Stomach (tissue), 9 donors: ENCODE results near the gene EIF3J. TPM values are rescaled to one million over a fixed set of nuclear protein-coding genes. Genes with fewer than 3 reads are reported as not detected.
"Not testable (repeated sequence)": the region's sequence is repeated elsewhere in the genome, so short reads cannot be mapped to it uniquely, and the experiment has no call there.

Experiments
- DNase-seq, 2 donors: peaks; one replicate each; pipeline versions ENCODE4 v3.0.0 to v3.0.0-alpha.2; 2013 to 2019
- H3K27ac ChIP-seq, 5 donors: fragments of 200-600 bp in 4 of 5; sonication (generic) in 4 of 5; one replicate each; pipeline ENCODE4 v1.5.1; 2013 to 2019; ENCODE audit warnings: mild to moderate bottlenecking in 1 of 5, moderate library complexity in 1 of 5
- H3K27me3 ChIP-seq, 3 donors: fragments of 200-600 bp; sonication (generic); one replicate each; pipeline ENCODE4 v1.5.1; 2017 to 2019; ENCODE audit warnings: mixed run types in 1 of 3
- H3K36me3 ChIP-seq, 4 donors: fragments of 200-600 bp; sonication (generic); 1 replicate in 3 of 4; 2 replicates in 1 of 4; pipeline ENCODE4 v1.5.1; 2016 to 2019
- H3K4me1 ChIP-seq, 4 donors: fragments of 200-600 bp; sonication (generic); one replicate each; pipeline ENCODE4 v1.5.1; 2016 to 2019
- H3K4me3 ChIP-seq, 4 donors: fragments of 200-600 bp; sonication (generic) in 3 of 4; one replicate each; pipeline ENCODE4 v1.5.1; 2016 to 2019; ENCODE audit warnings: mild to moderate bottlenecking in 1 of 4
- H3K9me3 ChIP-seq, 4 donors: fragments of 200-600 bp; sonication (generic); one replicate each; pipeline ENCODE4 v1.5.1; 2016 to 2019
- EP300 ChIP-seq: sonication (generic); formaldehyde crosslinking; IDR thresholded peaks from one replicate; pipeline ENCODE4 v1.6.1; 2017; ENCODE audit warnings: antibody characterized with exemption
- POLR2A ChIP-seq, 4 donors: fragments of 450-650 bp; IDR thresholded peaks; one replicate each; pipeline ENCODE4 v1.6.1; 2016; ENCODE audit warnings: antibody characterized with exemption in 4 of 4, control low read depth in 2 of 4, mild to moderate bottlenecking in 1 of 4, moderate library complexity in 1 of 4
- POLR2AphosphoS5 ChIP-seq, 3 donors: sonication (generic); formaldehyde crosslinking; IDR thresholded peaks; one replicate each; pipeline ENCODE4 v1.6.1; 2016; ENCODE audit warnings: antibody characterized with exemption in 3 of 3
- WGBS, 5 donors: extraction: QIAGEN DNeasy Blood & Tissue Kit in 3 of 5; methylation state at CpG; one replicate each; pipeline versions ENCODE4 v1.1.5 to v1.1.7; 2013 to 2018; 5-methylcytosine and 5-hydroxymethylcytosine counted together
- intact Hi-C: fragments of 100-400 bp; cut with DNase I; formaldehyde crosslinking; loops from one replicate; pipeline ENCODE4 v1.15.1; 2023; ENCODE audit warnings: low total_unique reads
- polyA plus RNA-seq, 3 donors: library from polyadenylated mRNA; stranded (reverse); fragments of 200-250 nt; gene quantifications; one replicate each; pipeline ENCODE4 v1.2.3, GENCODE V29; 2013
- total RNA-seq, 5 donors: library from RNA; depleted of rRNA; stranded (reverse); fragments of >200 nt; gene quantifications; one replicate each; pipeline versions ENCODE4 v1.1.0 to v1.2.3, GENCODE V29; 2014 to 2016
- TF ChIP-seq, protein P1 (sequence below), 7 experiments: fragments of 450-650 bp in 4 of 7; fragments of 200-600 bp in 3 of 7; sonication (generic) in 3 of 7; IDR thresholded peaks; one replicate each; pipeline ENCODE4 v1.5.1; 2016 to 2019; ENCODE audit warnings: antibody characterized with exemption in 7 of 7, control low read depth in 2 of 7, mild to moderate bottlenecking in 1 of 7
- donor health status: healthy with polysubstance abuse.
- donor health status: Bipolar disorder and iron deficiency.
- donor health status: healthy.

The EIF3J gene
- total and polyA plus RNA-seq, 8 donors, result 41.5 to 100 (median 49.0) TPM

DNA sequence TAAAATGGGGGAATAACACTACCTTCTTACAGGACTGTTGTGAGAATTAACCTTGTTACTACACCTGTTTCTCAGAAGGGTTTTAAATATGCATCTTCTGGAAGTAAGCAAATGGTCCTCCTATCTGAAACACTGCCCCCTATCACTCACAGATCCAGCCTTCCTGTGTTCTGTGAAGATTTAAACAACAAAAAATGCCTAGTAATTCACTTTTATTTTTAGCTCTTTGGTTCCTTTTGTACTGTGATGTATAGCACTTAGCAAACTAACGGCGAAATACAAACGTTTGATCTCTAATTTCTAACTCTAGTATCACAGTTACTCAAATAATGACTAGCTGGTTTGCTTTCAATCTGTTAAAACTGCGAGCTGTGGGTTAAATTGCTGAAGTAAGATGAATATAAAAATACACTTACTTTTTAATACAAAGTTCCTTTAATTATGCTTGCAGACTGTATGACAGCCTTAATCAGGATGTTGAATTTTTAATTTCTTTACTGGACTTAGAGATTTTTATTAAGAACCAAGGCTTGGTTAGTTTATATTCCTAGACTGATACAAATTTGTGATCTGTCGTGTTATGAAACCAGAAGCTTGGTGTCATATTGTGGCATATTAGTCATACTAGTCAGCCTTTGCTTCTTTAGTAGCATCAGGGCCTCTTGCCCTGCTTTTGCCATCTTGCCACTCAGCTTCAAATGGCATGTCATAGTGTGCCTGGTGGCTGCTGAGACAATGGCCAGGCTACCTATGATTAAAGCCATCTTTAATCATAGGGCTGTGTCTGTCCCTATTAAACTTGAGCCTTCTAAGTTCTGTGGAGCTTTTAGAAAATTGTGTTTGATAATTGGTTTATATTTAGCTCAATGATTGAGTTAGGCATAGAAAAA lies 9.2 kb downstream of the EIF3J start:
- H3K27ac ChIP-seq, result peak overlapping the region in 1 of 5 donors; percentile 3

DNA sequence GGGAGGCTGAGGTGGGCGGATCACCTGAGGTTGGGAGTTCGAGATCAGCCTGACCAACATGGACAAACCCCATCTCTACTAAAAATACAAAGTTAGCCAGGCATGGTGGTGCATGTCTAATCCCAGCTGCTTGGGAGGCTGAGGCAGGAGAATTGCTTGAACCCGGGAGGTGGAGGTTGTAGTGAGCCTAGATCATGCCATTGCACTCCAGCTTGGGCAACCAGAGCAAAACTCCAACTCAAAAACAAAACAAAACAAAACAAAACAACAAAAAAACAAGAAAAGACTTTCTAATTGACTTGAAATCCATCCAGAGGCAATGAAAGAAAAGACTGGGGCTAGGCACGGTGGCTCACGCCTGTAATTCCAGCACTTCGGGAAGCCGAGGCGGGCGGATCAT lies 12.2 kb downstream of the EIF3J start:
- intact Hi-C loops, H3K9me3 ChIP-seq, DNase-seq, H3K4me3 ChIP-seq, H3K27ac ChIP-seq, H3K27me3 ChIP-seq: not testable (repeated sequence)
- H3K4me1 ChIP-seq, result peaks cover 8 to 38% (median 25%) of the 10 kb centered on the region in 4 donors
- H3K36me3 ChIP-seq, result peaks cover 14 to 51% (median 36%) of the 10 kb centered on the region in 4 donors
- 95 to 99% (median 98%) methylated on average over 9 of the region's 9 CpGs for WGBS, 5 donors

More for the DNA sequence above, 9.2 kb downstream of the EIF3J start:
- intact Hi-C loops, result no loop called here
- Histone ChIP-seq H3K4me3 (no peak overlapping the region), H3K36me3 (peaks cover 0 to 30% (median 8%) of the 10 kb centered on the region in 4 donors), H3K9me3 (no peaks in the 10 kb centered on the region), H3K27me3 (no peaks in the 10 kb centered on the region), H3K4me1 (peaks cover 18 to 67% (median 49%) of the 10 kb centered on the region in 4 donors)
- WGBS, 5 donors, result 33 to 48% (median 34%) methylated on average over 5 of the region's 5 CpGs
- DNase-seq, result no peak
- TF ChIP-seq POLR2AphosphoS5 (IDR thresholded peaks at IDR 0.05) (peak in 1 of 3 donors; percentile 43), EP300 (no peak)

DNA sequence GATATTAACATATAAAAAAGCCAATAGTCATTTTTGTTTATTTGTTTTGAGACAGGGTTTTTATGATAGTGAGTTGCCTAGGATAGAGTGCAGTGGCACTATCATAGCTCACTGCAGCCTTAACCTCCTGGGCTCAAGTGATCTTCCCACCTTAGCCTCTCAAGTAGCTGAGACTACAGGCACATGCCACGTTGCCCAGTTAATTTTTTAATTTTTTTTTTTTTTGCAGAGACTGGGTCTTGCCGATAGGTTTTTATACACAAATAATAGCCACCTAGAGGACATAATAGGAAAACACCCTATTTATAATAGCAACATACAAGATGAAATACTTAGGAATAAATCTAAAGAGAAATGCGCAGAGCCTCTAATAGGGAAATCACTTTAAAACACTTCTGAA lies 13.3 kb downstream of the EIF3J start:
- H3K4me3 ChIP-seq, result no peak overlapping the region
- H3K9me3 ChIP-seq, result no peaks in the 10 kb centered on the region
- H3K36me3 ChIP-seq, result peaks cover 21 to 60% (median 47%) of the 10 kb centered on the region in 4 donors
- DNase-seq, result no peak
- TF ChIP-seq EP300 (no peak), POLR2AphosphoS5 (IDR thresholded peaks at IDR 0.05) (no peak), POLR2A (IDR thresholded peaks at IDR 0.05) (no peak)
- TF ChIP-seq, protein P1, sequence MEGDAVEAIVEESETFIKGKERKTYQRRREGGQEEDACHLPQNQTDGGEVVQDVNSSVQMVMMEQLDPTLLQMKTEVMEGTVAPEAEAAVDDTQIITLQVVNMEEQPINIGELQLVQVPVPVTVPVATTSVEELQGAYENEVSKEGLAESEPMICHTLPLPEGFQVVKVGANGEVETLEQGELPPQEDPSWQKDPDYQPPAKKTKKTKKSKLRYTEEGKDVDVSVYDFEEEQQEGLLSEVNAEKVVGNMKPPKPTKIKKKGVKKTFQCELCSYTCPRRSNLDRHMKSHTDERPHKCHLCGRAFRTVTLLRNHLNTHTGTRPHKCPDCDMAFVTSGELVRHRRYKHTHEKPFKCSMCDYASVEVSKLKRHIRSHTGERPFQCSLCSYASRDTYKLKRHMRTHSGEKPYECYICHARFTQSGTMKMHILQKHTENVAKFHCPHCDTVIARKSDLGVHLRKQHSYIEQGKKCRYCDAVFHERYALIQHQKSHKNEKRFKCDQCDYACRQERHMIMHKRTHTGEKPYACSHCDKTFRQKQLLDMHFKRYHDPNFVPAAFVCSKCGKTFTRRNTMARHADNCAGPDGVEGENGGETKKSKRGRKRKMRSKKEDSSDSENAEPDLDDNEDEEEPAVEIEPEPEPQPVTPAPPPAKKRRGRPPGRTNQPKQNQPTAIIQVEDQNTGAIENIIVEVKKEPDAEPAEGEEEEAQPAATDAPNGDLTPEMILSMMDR (IDR thresholded peaks at IDR 0.05), result peak in 2 of 7 experiments; percentile 18 to 31
- no peaks in the 10 kb centered on the region for H3K27me3 ChIP-seq
- peaks cover 2 to 27% (median 18%) of the 10 kb centered on the region in 4 donors for H3K4me1 ChIP-seq
- 31 to 35% (median 33%) methylated on average over 3 of the region's 3 CpGs for WGBS, 5 donors
- no peak overlapping the region for H3K27ac ChIP-seq
- intact Hi-C loops, result no loop called here

DNA sequence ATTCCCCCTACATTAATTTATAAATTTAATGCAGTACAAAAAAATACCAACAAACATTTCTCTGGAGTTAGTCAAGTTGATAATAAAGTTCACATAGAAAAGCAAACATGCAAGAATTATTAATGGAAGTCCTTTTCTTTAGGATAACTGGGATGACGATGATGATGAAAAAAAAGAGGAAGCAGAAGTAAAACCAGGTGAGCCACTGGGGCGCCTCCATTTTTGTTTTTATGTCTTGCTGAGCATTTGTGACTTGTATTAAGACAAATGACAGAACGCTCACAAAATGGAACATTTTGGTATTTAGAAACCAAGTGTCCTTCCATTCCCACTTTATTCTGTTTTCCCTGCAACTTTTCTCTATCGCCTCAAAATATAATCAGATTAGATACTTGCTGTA lies 13.8 kb downstream of the EIF3J start:
- TF ChIP-seq POLR2A (IDR thresholded peaks at IDR 0.05), result no peak
- DNase-seq, result no peak
- H3K4me1 ChIP-seq, result peaks cover 0 to 22% (median 15%) of the 10 kb centered on the region in 4 donors
- intact Hi-C loops, result no loop called here
- no peak overlapping the region for H3K4me3 ChIP-seq
- H3K36me3 ChIP-seq, result peaks cover 26 to 65% (median 51%) of the 10 kb centered on the region in 4 donors
- H3K27me3 ChIP-seq, result no peaks in the 10 kb centered on the region
- 91 to 99% (median 93%) methylated on average over 4 of the region's 4 CpGs for WGBS, 5 donors
- no peak overlapping the region for H3K27ac ChIP-seq
- H3K9me3 ChIP-seq, result no peaks in the 10 kb centered on the region

DNA sequence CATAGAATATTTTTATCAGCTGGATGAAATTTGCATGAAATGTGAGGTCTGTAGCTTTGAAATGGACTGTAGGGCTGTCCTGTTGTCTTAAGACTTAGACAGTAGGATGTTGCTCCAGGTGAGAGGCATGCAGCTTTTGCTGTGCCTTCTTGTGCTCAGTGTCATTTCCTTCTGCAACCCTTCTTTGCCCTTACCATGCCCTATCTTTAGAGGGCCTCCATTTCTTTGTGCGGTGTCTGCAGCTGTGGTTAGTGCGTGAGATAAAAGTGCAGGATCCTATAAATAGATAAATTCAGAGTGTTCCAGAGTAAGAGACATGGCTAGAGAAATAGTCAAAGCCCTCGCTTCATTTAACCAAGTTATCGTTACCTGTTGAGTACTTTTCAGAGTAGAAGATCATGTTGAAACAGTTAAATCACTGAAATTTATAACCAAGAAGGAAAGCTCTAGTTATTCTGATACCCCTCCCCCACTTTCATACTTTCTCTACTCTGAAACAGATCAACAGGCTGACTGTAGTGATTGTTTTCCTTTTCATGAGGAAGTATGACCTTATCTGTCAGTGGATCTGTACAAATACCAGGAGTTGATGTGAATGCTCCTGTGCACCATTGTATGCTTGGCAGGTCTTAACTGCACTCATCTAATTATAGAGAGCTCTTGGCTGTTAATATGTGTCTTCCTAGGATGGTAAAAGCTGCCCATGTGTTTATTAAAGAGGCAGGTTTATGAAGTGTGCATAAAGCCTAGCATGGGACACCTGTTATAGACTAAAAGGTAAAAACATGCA lies 18.2 kb downstream of the EIF3J start:
- DNase-seq, result no peak
- H3K4me1 ChIP-seq, result peaks cover 0 to 6% (median 2%) of the 10 kb centered on the region in 4 donors
- TF ChIP-seq POLR2A (IDR thresholded peaks at IDR 0.05) (no peak), POLR2AphosphoS5 (IDR thresholded peaks at IDR 0.05) (no peak), EP300 (no peak)
- TF ChIP-seq, protein P1 (IDR thresholded peaks at IDR 0.05), result no peak
- no peaks in the 10 kb centered on the region for H3K27me3 ChIP-seq
- intact Hi-C loops, result no loop called here
- H3K4me3 ChIP-seq, result no peak overlapping the region
- peaks cover 69 to 94% (median 90%) of the 10 kb centered on the region in 4 donors for H3K36me3 ChIP-seq
- 79 to 94% (median 88%) methylated on average over 4 of the region's 4 CpGs for WGBS, 5 donors
- H3K27ac ChIP-seq, result no peak overlapping the region
- H3K9me3 ChIP-seq, result no peaks in the 10 kb centered on the region

DNA sequence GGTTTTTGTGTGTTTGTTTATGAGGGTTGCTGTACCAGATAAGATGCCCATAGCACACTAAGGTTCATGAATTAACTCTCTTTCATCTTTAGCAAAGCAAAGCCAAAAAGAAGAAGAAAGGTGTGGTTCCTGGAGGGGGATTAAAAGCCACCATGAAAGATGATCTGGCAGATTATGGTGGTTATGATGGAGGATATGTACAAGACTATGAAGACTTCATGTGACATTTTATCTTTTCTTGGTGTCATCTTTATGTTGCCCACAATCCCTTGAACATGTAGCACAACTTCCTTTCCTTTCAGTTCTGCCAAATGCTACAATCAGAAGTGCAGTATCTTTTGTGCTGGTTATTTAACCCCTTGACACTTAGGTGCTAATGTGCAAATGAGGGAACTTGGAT lies 24.0 kb downstream of the EIF3J start:
- H3K4me3 ChIP-seq, intact Hi-C loops, H3K9me3 ChIP-seq, H3K4me1 ChIP-seq, DNase-seq, H3K27me3 ChIP-seq: not testable (repeated sequence)
- Histone ChIP-seq H3K27ac (peak overlapping the region in 1 of 5 donors; percentile 15), H3K36me3 (peaks cover 90 to 100% (median 100%) of the 10 kb centered on the region in 4 donors)
